AG04449 (cell line): Measurements from ENCODE around the gene PCCA.
"Not testable (repeated sequence)": the region's sequence is repeated elsewhere in the genome, so short reads cannot be mapped to it uniquely, and the experiment has no call there.

ENCODE experiments used
- CTCF ChIA-PET: fragments of 350-600 bp; formaldehyde crosslinking; extraction: SDS; loops from one replicate; lab custom pipeline; 2021; ENCODE audit warnings: antibody characterized with exemption; lab: Yijun Ruan, JAX
- POLR2A ChIA-PET: fragments of 400-600, 350-600 bp; formaldehyde crosslinking; extraction: SDS; loops from one replicate; lab custom pipeline; 2020; ENCODE audit warnings: antibody characterized with exemption, inconsistent platforms; lab: Yijun Ruan, JAX
- DNase-seq: peaks from one replicate; pipeline ENCODE4 v3.0.0-alpha.2; 2010; ENCODE audit warnings: low read depth, low spot score
- H3K4me3 ChIP-seq: 2 replicates; pipeline ENCODE4 v1.5.1; 2011; ENCODE audit warnings: low read depth, mild to moderate bottlenecking, control low read depth, low read length
- CTCF ChIP-seq: IDR thresholded peaks from one replicate; pipeline ENCODE4 v1.5.1; 2011; ENCODE audit warnings: mild to moderate bottlenecking, moderate library complexity, low read length, control low read depth, inconsistent platforms; ENCODE audit not compliant: insufficient read depth; ENCODE audit errors: missing control alignments

The PCCA gene

GRCh38 chr13:100173203-100173602 is 84.3 kb downstream of the PCCA start:
- CTCF ChIA-PET: no interaction called here
- H3K4me3 ChIP-seq: no peak overlapping the region
- DNase-seq: no peak
- POLR2A ChIA-PET: no interaction called here
- TF ChIP-seq CTCF: no peak

- not testable (repeated sequence) for DNase-seq
These were observed 85.6 kb downstream of the PCCA start for GRCh38 chr13:100174455-100174854.

GRCh38 chr13:100175078-100175802 is 86.3 kb downstream of the PCCA start:
- ChIA-PET POLR2A (no interaction called here), CTCF (no interaction called here)
- no peak for DNase-seq
- no peak overlapping the region for H3K4me3 ChIP-seq
- no peak for TF ChIP-seq CTCF

More at GRCh38 chr13:100174455-100174854, 85.6 kb downstream of the PCCA start:
- POLR2A ChIA-PET, CTCF ChIA-PET, H3K4me3 ChIP-seq: not testable (repeated sequence)

- no peak for DNase-seq
- POLR2A ChIA-PET: no interaction called here
- no peak for TF ChIP-seq CTCF
- CTCF ChIA-PET: no interaction called here
- no peak overlapping the region for H3K4me3 ChIP-seq
These were observed 86.9 kb downstream of the PCCA start for GRCh38 chr13:100175803-100176182.

GRCh38 chr13:100176801-100177400 is 88.0 kb downstream of the PCCA start:
- ChIA-PET CTCF (interaction anchor here (1.0 kb wide), 1 partner anchor 8 kb away, joined by 3 read pairs; no protein-coding TSS in a partner anchor), POLR2A (no interaction called here)
- no peak overlapping the region for H3K4me3 ChIP-seq
- TF ChIP-seq CTCF: no peak
- no peak for DNase-seq

GRCh38 chr13:100178309-100178708 is 89.4 kb downstream of the PCCA start:
- DNase-seq: no peak
- CTCF ChIA-PET: no interaction called here

More at GRCh38 chr13:100178309-100178708, 89.4 kb downstream of the PCCA start:
- POLR2A ChIA-PET: no interaction called here
- no peak for TF ChIP-seq CTCF
- no peak overlapping the region for H3K4me3 ChIP-seq
